Measurements from ENCODE around the gene CCDC8. TPM values are rescaled to one million over a fixed set of nuclear protein-coding genes. Genes with fewer than 3 reads are reported as not detected.
"Not testable (repeated sequence)": the region's sequence is repeated elsewhere in the genome, so short reads cannot be mapped to it uniquely, and the experiment has no call there.

CCDC8 gene
- total and polyA plus RNA-seq, 9 of the 15 experiments (the other 6 are each of a cell fraction or from before 2014, with no cell fraction given) = 0.68 to 30.8 (median 15.6) TPM

- H3K9ac ChIP-seq (ENCODE audit: insufficient read depth in 1 of 2, low read depth in 2 of 2, low read length in 2 of 2); BruUV-seq (replicated peaks); H3K4me2 ChIP-seq (ENCODE audit: insufficient read depth, low read length); H3K79me2 ChIP-seq (ENCODE audit: control insufficient read depth, insufficient read depth, low read length); H3K4me3 ChIP-seq; H3K9me1 ChIP-seq (ENCODE audit: control insufficient read depth, insufficient read depth, low read length); DNase-seq (ENCODE audit: extremely low read depth in 1 of 4, low spot score in 3 of 4); H3K9me3 ChIP-seq (replicated peaks; ENCODE audit: control insufficient read depth, insufficient read depth, low read depth, low read length); FAIRE-seq; H3K36me3 ChIP-seq (ENCODE audit: control insufficient read depth, insufficient read depth, low read length); intact Hi-C loops (cut with micrococcal nuclease); H3K4me1 ChIP-seq (replicated peaks in 1 of 2; ENCODE audit: control insufficient read depth in 2 of 2, insufficient read depth in 2 of 2, low read length in 2 of 2); H4K20me1 ChIP-seq (replicated peaks; ENCODE audit: control insufficient read depth, insufficient read depth, low read length); H3K27me3 ChIP-seq (ENCODE audit: control insufficient read depth in 2 of 2, insufficient read depth in 2 of 2, low read length in 2 of 2); H3K27ac ChIP-seq (ENCODE audit: extremely low read depth, low read depth, low read length); ATAC-seq; H2AFZ ChIP-seq (ENCODE audit: low read depth, low read length): not testable (repeated sequence)
- POLR2A ChIA-PET = interaction anchor here (0.7 kb wide), 1 partner anchor 107 kb away, joined by 3 read pairs; no protein-coding TSS in a partner anchor
- 16% methylated on average over 14 of the region's 14 CpGs for WGBS (ENCODE audit: insufficient coverage, low coverage, missing lambda C conversion rate)
- CTCF ChIA-PET (ENCODE audit: low intra/inter-chr PET ratio) = interaction anchor here (1.2 to 13.2 kb wide), 3 partner anchors 90 to 145 kb away, joined by 4 to 325 read pairs (median 115); no protein-coding TSS in a partner anchor
- in situ Hi-C loops (cut with MboI) = loop anchor here (5.0 kb wide), 1 partner anchor 89 kb away; no protein-coding TSS in a partner anchor
Observed at GRCh38 chr19:46397801-46398479, 15.4 kb downstream of the CCDC8 start.

GRCh38 chr19:46394402-46394797 is 19.0 kb downstream of the CCDC8 start:
- FAIRE-seq = peak; percentile 35
- ATAC-seq = no peak
- CTCF ChIA-PET (ENCODE audit: low intra/inter-chr PET ratio) = interaction anchor here (0.5 to 13.2 kb wide), 6 partner anchors 22 to 366 kb away, joined by 3 to 325 read pairs (median 4); no protein-coding TSS in a partner anchor
- peaks cover 5 to 8% of the 10 kb centered on the region in 2 experiments; a peak in 2 of 5 replicates for H3K27me3 ChIP-seq (ENCODE audit: control insufficient read depth in 2 of 2, insufficient read depth in 2 of 2, low read length in 2 of 2)
- no peak overlapping the region for H3K4me2 ChIP-seq (ENCODE audit: insufficient read depth, low read length)
- H3K36me3 ChIP-seq (ENCODE audit: control insufficient read depth, insufficient read depth, low read length) = peaks cover 28% of the 10 kb centered on the region; the same call in 2 of the 3 replicates
- H3K4me3 ChIP-seq = no peak overlapping the region
- no TSS peak for BruUV-seq (replicated peaks)
- H3K9me3 ChIP-seq (replicated peaks; ENCODE audit: control insufficient read depth, insufficient read depth, low read depth, low read length) = no peaks in the 10 kb centered on the region
- in situ Hi-C loops (cut with MboI) = no loop called here
- POLR2A ChIA-PET = no interaction called here
- no peaks in the 10 kb centered on the region for H4K20me1 ChIP-seq (replicated peaks; ENCODE audit: control insufficient read depth, insufficient read depth, low read length)
- no peak for DNase-seq (ENCODE audit: extremely low read depth in 1 of 4, low spot score in 3 of 4)
- no peak overlapping the region for H3K27ac ChIP-seq (ENCODE audit: extremely low read depth, low read depth, low read length)
- no peak overlapping the region for H2AFZ ChIP-seq (ENCODE audit: low read depth, low read length)
- no peak overlapping the region for H3K9ac ChIP-seq (ENCODE audit: insufficient read depth in 1 of 2, low read depth in 2 of 2, low read length in 2 of 2)
- H3K9me1 ChIP-seq (ENCODE audit: control insufficient read depth, insufficient read depth, low read length) = no peaks in the 10 kb centered on the region
- intact Hi-C loops (cut with micrococcal nuclease) = no loop called here
- 62% methylated on average over 5 of the region's 5 CpGs for WGBS (ENCODE audit: insufficient coverage, low coverage, missing lambda C conversion rate)
- H3K4me1 ChIP-seq (replicated peaks in 1 of 2; ENCODE audit: control insufficient read depth in 2 of 2, insufficient read depth in 2 of 2, low read length in 2 of 2) = peaks cover 0 to 23% of the 10 kb centered on the region in 2 experiments; a peak in 2 of 5 replicates
- H3K79me2 ChIP-seq (ENCODE audit: control insufficient read depth, insufficient read depth, low read length) = no peaks in the 10 kb centered on the region
- TF ChIP-seq CBX1 (IDR thresholded peaks at IDR 0.05; ENCODE audit: low read depth) (0 out of 2 replicates have a peak, but pooled peaks have one; percentile 38), ZNF165 (CRISPR knock-in tag; IDR thresholded peaks at IDR 0.05; ENCODE audit: borderline replicate concordance) (no peak), BRD9 (IDR thresholded peaks at IDR 0.05; ENCODE audit: low read depth, partially characterized antibody) (peak; percentile 63), MTA2 (IDR thresholded peaks at IDR 0.05; ENCODE audit: low read depth) (no peak), ZFP36 (IDR thresholded peaks at IDR 0.05; ENCODE audit: low read depth, low read length, partially characterized antibody) (peak; percentile 73), BCOR (IDR thresholded peaks at IDR 0.05) (peak; percentile 97), KDM1A (IDR thresholded peaks at IDR 0.05) (peak; percentile 62 to 84; a peak in 3 of 4 replicates), MIER1 (IDR thresholded peaks at IDR 0.05; ENCODE audit: low read depth) (no peak), DACH1 (IDR thresholded peaks at IDR 0.05; ENCODE audit: partially characterized antibody) (peak; percentile 6), RBM25 (IDR thresholded peaks at IDR 0.05; ENCODE audit: low read depth, low read length, severe bottlenecking) (peak; percentile 89)
